GM23338 (cell line): ENCODE data around the gene GAS6. TPM values are rescaled to one million over a fixed set of nuclear protein-coding genes. Genes with fewer than 3 reads are reported as not detected.

ENCODE experiments used
- ATAC-seq: fragments of 200-7000 bp; cut with Tn5 transposase; 3 replicates; pipeline ENCODE4 v1.9.1; 2020
- DNase-seq: peaks from one replicate; pipeline ENCODE4 v3.0.0-alpha.2; 2015; ENCODE audit warnings: low spot score
- H2AFZ ChIP-seq: fragments of 200-600 bp; sonication (generic); 2 replicates; pipeline ENCODE4 v1.8.0; 2016; ENCODE audit warnings: antibody characterized with exemption, mild to moderate bottlenecking, moderate library complexity
- H3F3A ChIP-seq: fragments of 200-600 bp; sonication (generic); replicated peaks from 2 replicates; pipeline ENCODE4 v1.8.0; 2017; ENCODE audit warnings: antibody characterized with exemption, mixed run types, low read depth
- H3K27ac ChIP-seq: fragments of 200-600 bp; sonication (generic); 2 replicates; pipeline ENCODE4 v1.6.1; 2016; ENCODE audit warnings: low read depth
- H3K27me3 ChIP-seq: fragments of 200-600 bp; sonication (generic); 2 replicates; pipeline ENCODE4 v1.8.0; 2016; ENCODE audit warnings: mild to moderate bottlenecking, mixed run types, moderate library complexity; ENCODE audit not compliant: insufficient read depth
- H3K36me3 ChIP-seq: fragments of 200-600 bp; sonication (generic); 2 replicates; pipeline ENCODE4 v1.8.0; 2016; ENCODE audit warnings: mild to moderate bottlenecking; ENCODE audit not compliant: insufficient read depth
- H3K4me1 ChIP-seq: fragments of 200-600 bp; sonication (generic); 2 replicates; pipeline ENCODE4 v1.8.0; 2016; ENCODE audit warnings: mild to moderate bottlenecking, moderate library complexity; ENCODE audit not compliant: insufficient read depth
- H3K4me2 ChIP-seq: fragments of 200-600 bp; sonication (generic); 2 replicates; pipeline ENCODE4 v1.7.1; 2017; ENCODE audit warnings: mixed run types
- H3K4me3 ChIP-seq: fragments of 200-600 bp; sonication (generic); 2 replicates; pipeline ENCODE4 v1.6.1; 2016; ENCODE audit warnings: mixed run types
- H3K79me2 ChIP-seq: fragments of 200-600 bp; sonication (generic); replicated peaks from 2 replicates; pipeline ENCODE4 v1.8.0; 2017; ENCODE audit warnings: mild to moderate bottlenecking; ENCODE audit not compliant: insufficient read depth
- H3K9me2 ChIP-seq: fragments of 200-600 bp; sonication (generic); 2 replicates; pipeline ENCODE4 v1.8.0; 2017; ENCODE audit not compliant: insufficient read depth
- H4K20me1 ChIP-seq: fragments of 200-600 bp; sonication (generic); replicated peaks from 2 replicates; pipeline ENCODE4 v1.8.0; 2017; ENCODE audit warnings: mild to moderate bottlenecking; ENCODE audit not compliant: insufficient read depth
- H3K27ac Mint-ChIP-seq: 2 replicates; pipeline ENCODE4 v1.8.0; 2020; ENCODE audit warnings: inconsistent platforms, mild to moderate bottlenecking, moderate library complexity, mixed read lengths
- H3K27me3 Mint-ChIP-seq: 3 replicates; pipeline ENCODE4 v1.8.0; 2022; ENCODE audit warnings: low read depth, mild to moderate bottlenecking, moderate library complexity, mixed read lengths, inconsistent platforms; ENCODE audit not compliant: insufficient read depth, poor library complexity
- H3K36me3 Mint-ChIP-seq: 3 replicates; pipeline ENCODE4 v1.8.0; 2021; ENCODE audit warnings: low read depth, mild to moderate bottlenecking, inconsistent platforms, moderate library complexity, mixed read lengths
- H3K4me1 Mint-ChIP-seq: 3 replicates; pipeline ENCODE4 v1.8.0; 2020; ENCODE audit warnings: mild to moderate bottlenecking, inconsistent platforms, mixed read lengths
- H3K4me3 Mint-ChIP-seq: 3 replicates; pipeline ENCODE4 v1.8.0; 2021; ENCODE audit warnings: moderate library complexity, mild to moderate bottlenecking, inconsistent platforms, mixed read lengths
- H3K9me3 Mint-ChIP-seq: 3 replicates; pipeline ENCODE4 v1.8.0; 2020; ENCODE audit warnings: moderate library complexity, mild to moderate bottlenecking, inconsistent platforms, mixed read lengths
- CREB1 ChIP-seq: fragments of 250-450 bp; sonication (Bioruptor Pico); IDR thresholded peaks from 2 replicates; pipeline ENCODE4 v1.5.0; 2020; ENCODE audit warnings: low read depth, mild to moderate bottlenecking, moderate library complexity
- ETS1 ChIP-seq: IDR thresholded peaks from 2 replicates; pipeline ENCODE4 v1.6.1; 2016; ENCODE audit warnings: antibody characterized with exemption
- EZH2phosphoT487 ChIP-seq: fragments of 200-600 bp; sonication (generic); IDR thresholded peaks from one replicate; pipeline ENCODE4 v1.8.1; 2018; ENCODE audit warnings: antibody characterized with exemption; ENCODE audit not compliant: unreplicated experiment
- POLR2AphosphoS5 ChIP-seq: IDR thresholded peaks from 2 replicates; pipeline ENCODE4 v1.6.1; 2016; ENCODE audit warnings: antibody characterized with exemption, low read depth
- STAT1 ChIP-seq: IDR thresholded peaks from one replicate; pipeline ENCODE4 v1.6.1; 2016; ENCODE audit warnings: antibody characterized with exemption; ENCODE audit not compliant: unreplicated experiment
- ZNF114 ChIP-seq: fragments of 250-450 bp; sonication (Bioruptor Pico); IDR thresholded peaks from 2 replicates; pipeline ENCODE4 v1.5.0; 2020; ENCODE audit warnings: mild to moderate bottlenecking, moderate library complexity
- ZNF462 ChIP-seq: fragments of 250-450 bp; sonication (Bioruptor Pico); IDR thresholded peaks from 2 replicates; pipeline ENCODE4 v1.5.0; 2020; ENCODE audit warnings: mild to moderate bottlenecking, moderate library complexity
- polyA plus RNA-seq: library from polyadenylated mRNA; unstranded; fragments of >200 nt; fragmentation: Nextera tagmentation; extraction: Ambion mirVana; gene quantifications from 2 replicates; pipeline ENCODE4 v1.2.1, GENCODE V29; 2016
- total RNA-seq: library from RNA; depleted of rRNA; stranded (reverse); fragments of >200 nt; shearing (Covaris generic); gene quantifications from 2 replicates; pipeline ENCODE4 v1.2.3, GENCODE V29; 2014

The GAS6 gene
- total and polyA plus RNA-seq, 2 experiments from 2014 or later, result 7.9 to 21.2 TPM

- TF ChIP-seq ZNF462 (CRISPR knock-in tag) (no peak), ZNF114 (CRISPR knock-in tag) (no peak), POLR2AphosphoS5 (no peak), EZH2phosphoT487 (no peak), ETS1 (no peak)
Observed at GRCh38 chr13:113874177-113874576, 10.3 kb upstream of the GAS6 start (continued).

GRCh38 chr13:113869263-113869662, 5.4 kb upstream of the GAS6 start:
- no peaks in the 10 kb centered on the region for H3K79me2 ChIP-seq
- peaks cover 12% of the 10 kb centered on the region for H3K4me1 ChIP-seq
- H3K36me3 ChIP-seq, result no peaks in the 10 kb centered on the region
- no peak overlapping the region for H3K4me3 Mint-ChIP-seq
- no peak overlapping the region for H3K27ac Mint-ChIP-seq
- H3K4me1 Mint-ChIP-seq, result peaks cover 23% of the 10 kb centered on the region; the same call in 2 of the 3 replicates
- ATAC-seq (no peak), DNase-seq (no peak)
- H3K27ac ChIP-seq, result no peak overlapping the region
- H3K27me3 Mint-ChIP-seq, result peaks cover 15% of the 10 kb centered on the region
- no peaks in the 10 kb centered on the region for H4K20me1 ChIP-seq
- H3F3A ChIP-seq, result no peaks in the 10 kb centered on the region
- no peaks in the 10 kb centered on the region for H3K9me2 ChIP-seq
- no peak overlapping the region for H3K4me2 ChIP-seq
- peaks cover 17% of the 10 kb centered on the region for H3K27me3 ChIP-seq
- peaks cover 6% of the 10 kb centered on the region; the same call in 1 of the 3 replicates for H3K9me3 Mint-ChIP-seq
- no peak overlapping the region for H3K4me3 ChIP-seq
- 0 out of 3 replicates have a peak, but pooled peaks cover 5% of the 10 kb centered on the region for H3K36me3 Mint-ChIP-seq
- H2AFZ ChIP-seq, result no peak overlapping the region
- TF ChIP-seq ZNF462 (CRISPR knock-in tag) (no peak), STAT1 (no peak), CREB1 (CRISPR knock-in tag) (no peak), POLR2AphosphoS5 (no peak)
